ENCODE results near the gene MEI1. TPM values are rescaled to one million over a fixed set of nuclear protein-coding genes. Genes with fewer than 3 reads are reported as not detected.

Gene MEI1
- total and polyA plus RNA-seq, 9 of the 15 experiments (the other 6 are each of a cell fraction or from before 2014, with no cell fraction given) = 0.08 to 0.68 (median 0.18) TPM; not detected in 2

DNA sequence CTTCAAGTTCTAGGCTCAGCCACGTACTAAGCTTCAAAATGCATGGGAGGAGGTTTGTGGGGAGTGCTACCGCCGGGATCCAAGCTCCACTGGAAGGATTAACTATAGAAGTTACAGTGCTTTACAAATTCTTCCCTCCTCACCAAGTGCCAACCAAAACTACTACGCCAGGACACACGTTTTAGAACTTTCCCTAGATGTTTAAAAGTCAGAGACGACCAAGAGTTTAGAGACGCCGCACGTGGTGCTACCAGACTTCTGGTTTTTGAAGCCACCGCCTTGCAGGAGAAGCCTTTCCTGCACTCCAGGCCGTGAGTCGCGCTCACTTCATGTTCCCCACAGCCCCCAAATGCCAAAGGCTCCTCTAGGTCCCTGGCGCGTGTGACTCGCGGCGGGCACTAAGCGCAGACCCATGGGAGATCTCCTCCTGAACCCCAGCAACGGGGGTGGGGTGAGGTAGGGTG, 11.4 kb upstream of the MEI1 start:
- H3K36me3 ChIP-seq (ENCODE audit: control insufficient read depth, insufficient read depth, low read length) = no peaks in the 10 kb centered on the region
- ATAC-seq = peak; percentile 50
- no peaks in the 10 kb centered on the region for H3K9me1 ChIP-seq (ENCODE audit: control insufficient read depth, insufficient read depth, low read length)
- in situ Hi-C loops (cut with MboI) (no loop called here), intact Hi-C loops (cut with micrococcal nuclease) (no loop called here)
- BruUV-seq (replicated peaks) = TSS peak; percentile 66
- no peaks in the 10 kb centered on the region; the same call in 1 of the 2 replicates for H4K20me1 ChIP-seq (replicated peaks; ENCODE audit: control insufficient read depth, insufficient read depth, low read length)
- no peak for FAIRE-seq
- no peaks in the 10 kb centered on the region for H3K9me3 ChIP-seq (replicated peaks; ENCODE audit: control insufficient read depth, insufficient read depth, low read depth, low read length)
- peaks cover 60% of the 10 kb centered on the region for H3K79me2 ChIP-seq (ENCODE audit: control insufficient read depth, insufficient read depth, low read length)
- H3K4me2 ChIP-seq (ENCODE audit: insufficient read depth, low read length) = peak overlapping the region; percentile 97
- peak overlapping the region; percentile 92 for H3K27ac ChIP-seq (ENCODE audit: extremely low read depth, low read depth, low read length)
- H3K27me3 ChIP-seq (ENCODE audit: control insufficient read depth in 2 of 2, insufficient read depth in 2 of 2, low read length in 2 of 2) = no peaks in the 10 kb centered on the region
- WGBS (ENCODE audit: insufficient coverage, low coverage, missing lambda C conversion rate) = 0% methylated on average over 19 of the region's 20 CpGs
- DNase-seq (ENCODE audit: extremely low read depth in 1 of 4, low spot score in 3 of 4) = peak; percentile 20 to 54 (median 40)
- ChIA-PET POLR2A (interaction anchor here (0.6 to 3.4 kb wide), 13 partner anchors 9 to 681 kb away, joined by 3 to 26 read pairs (median 4); partner anchors contain the start of gene MEI1), CTCF (ENCODE audit: low intra/inter-chr PET ratio) (interaction anchor here (0.9 kb wide), 1 partner anchor 254 kb away, joined by 3 read pairs; no protein-coding TSS in a partner anchor)
- 0 out of 2 replicates have a peak overlapping the region, but pooled peaks have one; percentile 44 for H2AFZ ChIP-seq (ENCODE audit: low read depth, low read length)
- peak overlapping the region; percentile 95 for H3K4me3 ChIP-seq
- peak overlapping the region; percentile 97 to 99 for H3K9ac ChIP-seq (ENCODE audit: insufficient read depth in 1 of 2, low read depth in 2 of 2, low read length in 2 of 2)
- peaks cover 3 to 11% of the 10 kb centered on the region in 2 experiments; a peak in 3 of 5 replicates for H3K4me1 ChIP-seq (replicated peaks in 1 of 2; ENCODE audit: control insufficient read depth in 2 of 2, insufficient read depth in 2 of 2, low read length in 2 of 2)
- TF ChIP-seq USF2 (CRISPR knock-in tag; IDR thresholded peaks at IDR 0.05) (peak; percentile 15; the same call in 1 of the 2 replicates), RBM34 (IDR thresholded peaks at IDR 0.05; ENCODE audit: borderline replicate concordance, insufficient read depth, low read length) (no peak), FOXK1 (CRISPR knock-in tag; IDR thresholded peaks at IDR 0.05; ENCODE audit: borderline replicate concordance) (no peak), PCBP2 (IDR thresholded peaks at IDR 0.05; ENCODE audit: low read depth, low read length, poor library complexity, severe bottlenecking) (no peak), PTRF (tag; IDR thresholded peaks at IDR 0.05) (no peak)
- TF ChIP-seq, protein P1, sequence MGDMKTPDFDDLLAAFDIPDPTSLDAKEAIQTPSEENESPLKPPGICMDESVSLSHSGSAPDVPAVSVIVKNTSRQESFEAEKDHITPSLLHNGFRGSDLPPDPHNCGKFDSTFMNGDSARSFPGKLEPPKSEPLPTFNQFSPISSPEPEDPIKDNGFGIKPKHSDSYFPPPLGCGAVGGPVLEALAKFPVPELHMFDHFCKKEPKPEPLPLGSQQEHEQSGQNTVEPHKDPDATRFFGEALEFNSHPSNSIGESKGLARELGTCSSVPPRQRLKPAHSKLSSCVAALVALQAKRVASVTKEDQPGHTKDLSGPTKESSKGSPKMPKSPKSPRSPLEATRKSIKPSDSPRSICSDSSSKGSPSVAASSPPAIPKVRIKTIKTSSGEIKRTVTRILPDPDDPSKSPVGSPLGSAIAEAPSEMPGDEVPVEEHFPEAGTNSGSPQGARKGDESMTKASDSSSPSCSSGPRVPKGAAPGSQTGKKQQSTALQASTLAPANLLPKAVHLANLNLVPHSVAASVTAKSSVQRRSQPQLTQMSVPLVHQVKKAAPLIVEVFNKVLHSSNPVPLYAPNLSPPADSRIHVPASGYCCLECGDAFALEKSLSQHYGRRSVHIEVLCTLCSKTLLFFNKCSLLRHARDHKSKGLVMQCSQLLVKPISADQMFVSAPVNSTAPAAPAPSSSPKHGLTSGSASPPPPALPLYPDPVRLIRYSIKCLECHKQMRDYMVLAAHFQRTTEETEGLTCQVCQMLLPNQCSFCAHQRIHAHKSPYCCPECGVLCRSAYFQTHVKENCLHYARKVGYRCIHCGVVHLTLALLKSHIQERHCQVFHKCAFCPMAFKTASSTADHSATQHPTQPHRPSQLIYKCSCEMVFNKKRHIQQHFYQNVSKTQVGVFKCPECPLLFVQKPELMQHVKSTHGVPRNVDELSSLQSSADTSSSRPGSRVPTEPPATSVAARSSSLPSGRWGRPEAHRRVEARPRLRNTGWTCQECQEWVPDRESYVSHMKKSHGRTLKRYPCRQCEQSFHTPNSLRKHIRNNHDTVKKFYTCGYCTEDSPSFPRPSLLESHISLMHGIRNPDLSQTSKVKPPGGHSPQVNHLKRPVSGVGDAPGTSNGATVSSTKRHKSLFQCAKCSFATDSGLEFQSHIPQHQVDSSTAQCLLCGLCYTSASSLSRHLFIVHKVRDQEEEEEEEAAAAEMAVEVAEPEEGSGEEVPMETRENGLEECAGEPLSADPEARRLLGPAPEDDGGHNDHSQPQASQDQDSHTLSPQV (IDR thresholded peaks at IDR 0.05) = 0 out of 2 replicates have a peak, but pooled peaks have one; percentile 28

Data from K562 (cell line).